HepG2 (cell line): ENCODE measurements around the gene MCM8. TPM values are rescaled to one million over a fixed set of nuclear protein-coding genes. Genes with fewer than 3 reads are reported as not detected.
A peak's percentile ranks its signal among the peaks of the same experiment; 100 is the strongest.

ENCODE experiments used
- EED ChIP-seq: sonication (generic); formaldehyde crosslinking; IDR thresholded peaks from 2 replicates; pipeline ENCODE4 v1.5.0; 2020; ENCODE audit warnings: mild to moderate bottlenecking, missing genetic modification reagents
- FOXK1 ChIP-seq: sonication (generic); formaldehyde crosslinking; IDR thresholded peaks from 2 replicates; pipeline ENCODE4 v1.4.0; 2020; ENCODE audit warnings: low read depth, missing genetic modification reagents, borderline replicate concordance
- ISX ChIP-seq: sonication (generic); formaldehyde crosslinking; conservative IDR thresholded peaks from 2 replicates; pipeline ENCODE4 v1.5.0; 2020; ENCODE audit warnings: missing genetic modification reagents
- MYNN ChIP-seq: sonication (generic); formaldehyde crosslinking; IDR thresholded peaks from 2 replicates; pipeline ENCODE4 v1.4.0; 2020; ENCODE audit warnings: mild to moderate bottlenecking, low read depth, missing genetic modification reagents
- NFIC ChIP-seq: IDR thresholded peaks from 2 replicates; pipeline ENCODE4 v1.6.1; 2012; ENCODE audit warnings: mild to moderate bottlenecking, low read length, inconsistent platforms
- POGZ ChIP-seq: sonication (generic); formaldehyde crosslinking; IDR thresholded peaks from 2 replicates; pipeline ENCODE4 v1.4.0; 2020; ENCODE audit warnings: mild to moderate bottlenecking, missing genetic modification reagents
- PTBP1 ChIP-seq: fragments of 200-400 bp; formaldehyde crosslinking; IDR thresholded peaks from 2 replicates; pipeline ENCODE4 v1.6.1; 2018; ENCODE audit warnings: low read length, low read depth; ENCODE audit not compliant: poor library complexity, severe bottlenecking
- SNAPC2 ChIP-seq: sonication (generic); formaldehyde crosslinking; IDR thresholded peaks from 2 replicates; pipeline ENCODE4 v1.8.1; 2022; ENCODE audit warnings: mild to moderate bottlenecking, missing genetic modification reagents
- SP4 ChIP-seq: sonication (generic); formaldehyde crosslinking; IDR thresholded peaks from 2 replicates; pipeline ENCODE4 v1.8.1; 2023; ENCODE audit warnings: mild to moderate bottlenecking, missing genetic modification reagents
- ZBTB7A ChIP-seq: sonication (generic); formaldehyde crosslinking; IDR thresholded peaks from 2 replicates; pipeline ENCODE4 v1.8.0; 2022; ENCODE audit warnings: mild to moderate bottlenecking, missing genetic modification reagents
- ZNF20 ChIP-seq: sonication (generic); formaldehyde crosslinking; IDR thresholded peaks from 2 replicates; pipeline ENCODE4 v1.4.0; 2020; ENCODE audit warnings: mild to moderate bottlenecking, moderate library complexity, missing genetic modification reagents
- ZNF260 ChIP-seq: sonication (generic); formaldehyde crosslinking; IDR thresholded peaks from 2 replicates; pipeline ENCODE4 v1.4.0; 2020; ENCODE audit warnings: missing genetic modification reagents, low read depth, mild to moderate bottlenecking, borderline replicate concordance
- ZNF546 ChIP-seq: sonication (generic); formaldehyde crosslinking; conservative IDR thresholded peaks from 2 replicates; pipeline ENCODE4 v1.8.1; 2023; ENCODE audit warnings: mild to moderate bottlenecking, missing genetic modification reagents
- ZNF660 ChIP-seq: sonication (generic); formaldehyde crosslinking; IDR thresholded peaks from 2 replicates; pipeline ENCODE4 v1.5.1; 2020; ENCODE audit warnings: mild to moderate bottlenecking, low read depth, missing genetic modification reagents, borderline replicate concordance
- ZNF737 ChIP-seq: sonication (generic); formaldehyde crosslinking; IDR thresholded peaks from 2 replicates; pipeline ENCODE4 v1.5.0; 2020; ENCODE audit warnings: missing genetic modification reagents, mild to moderate bottlenecking, borderline replicate concordance
- ZSCAN12 ChIP-seq: sonication (generic); formaldehyde crosslinking; IDR thresholded peaks from 2 replicates; pipeline ENCODE4 v1.9.0; 2021; ENCODE audit warnings: mild to moderate bottlenecking, missing genetic modification reagents
- polyA plus RNA-seq, 8 experiments: library from polyadenylated mRNA; depleted of rRNA in 3 of 8; stranded (reverse) in 7 of 8; unstranded in 1 of 8; fragments of >200 nt; fragmentation: Illumina TruSeq in 4 of 8; extraction: Trizol in 4 of 8; gene quantifications; 2 replicates each; pipeline versions ENCODE4 v1.2.1 to v1.2.3, GENCODE V29; 2011 to 2016; ENCODE audit warnings: low read depth in 4 of 8, missing spikeins in 1 of 8, mixed read lengths in 1 of 8; ENCODE audit not compliant: insufficient read depth in 1 of 8
- total RNA-seq, 5 experiments: library from RNA; depleted of rRNA; stranded (reverse); fragments of >200 nt; fragmentation: Illumina TruSeq; extraction: Trizol; gene quantifications; 2 replicates each; pipeline ENCODE4 v1.2.3, GENCODE V29; 2016; ENCODE audit warnings: low read depth in 1 of 5
- TF ChIP-seq, protein P1 (sequence below): sonication (generic); formaldehyde crosslinking; IDR thresholded peaks from 2 replicates; pipeline ENCODE4 v1.5.1; 2020; ENCODE audit warnings: missing genetic modification reagents, mild to moderate bottlenecking, borderline replicate concordance
- TF ChIP-seq, protein P2 (sequence below): sonication (generic); formaldehyde crosslinking; IDR thresholded peaks from 2 replicates; pipeline ENCODE4 v1.4.0; 2020; ENCODE audit warnings: mild to moderate bottlenecking, missing genetic modification reagents
- TF ChIP-seq, protein P3 (sequence below): sonication (generic); formaldehyde crosslinking; IDR thresholded peaks from 2 replicates; pipeline ENCODE4 v1.4.0; 2020; ENCODE audit warnings: missing genetic modification reagents, borderline replicate concordance
- TF ChIP-seq, protein P4 (sequence below): sonication (generic); formaldehyde crosslinking; IDR thresholded peaks from 2 replicates; pipeline ENCODE4 v1.4.0; 2020; ENCODE audit warnings: mild to moderate bottlenecking, low read depth, missing genetic modification reagents
- TF ChIP-seq, protein P5 (sequence below): sonication (generic); formaldehyde crosslinking; IDR thresholded peaks from 2 replicates; pipeline ENCODE4 v1.5.1; 2020; ENCODE audit warnings: mild to moderate bottlenecking, moderate library complexity, missing genetic modification reagents

MCM8 gene
- total and polyA plus RNA-seq, 2 of the 13 experiments (the other 11 are each of a cell fraction or from before 2014, with no cell fraction given) = 11.5 to 59.3 TPM

DNA sequence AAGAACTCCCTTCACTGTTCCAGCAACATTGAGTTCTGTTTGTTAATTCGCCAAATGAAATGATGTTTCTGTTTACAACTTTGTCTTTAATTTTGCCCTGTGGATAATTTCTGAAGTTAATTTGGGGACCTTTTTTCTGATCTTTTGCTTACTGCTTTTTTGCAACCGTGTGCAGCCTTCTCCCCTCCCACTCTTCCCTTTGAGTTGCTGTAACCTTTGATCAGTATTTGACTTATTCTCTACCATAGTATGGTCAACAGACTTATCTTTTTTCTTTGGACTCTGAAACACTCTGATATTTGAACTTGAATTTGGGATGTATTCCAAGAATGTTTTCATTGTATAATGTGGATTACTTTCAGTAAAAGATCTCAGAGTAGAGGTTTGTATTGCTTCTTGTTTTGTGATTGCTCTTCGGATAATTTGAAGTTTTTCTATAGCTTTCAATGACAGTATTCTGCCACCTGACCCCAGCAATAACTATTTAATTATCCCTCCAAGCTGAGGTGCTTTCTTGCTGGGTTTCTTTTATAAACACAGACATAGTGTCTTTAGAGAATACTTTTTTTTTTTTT lies 57.2 kb downstream of the MCM8 start (continued):
- TF ChIP-seq, protein P1, sequence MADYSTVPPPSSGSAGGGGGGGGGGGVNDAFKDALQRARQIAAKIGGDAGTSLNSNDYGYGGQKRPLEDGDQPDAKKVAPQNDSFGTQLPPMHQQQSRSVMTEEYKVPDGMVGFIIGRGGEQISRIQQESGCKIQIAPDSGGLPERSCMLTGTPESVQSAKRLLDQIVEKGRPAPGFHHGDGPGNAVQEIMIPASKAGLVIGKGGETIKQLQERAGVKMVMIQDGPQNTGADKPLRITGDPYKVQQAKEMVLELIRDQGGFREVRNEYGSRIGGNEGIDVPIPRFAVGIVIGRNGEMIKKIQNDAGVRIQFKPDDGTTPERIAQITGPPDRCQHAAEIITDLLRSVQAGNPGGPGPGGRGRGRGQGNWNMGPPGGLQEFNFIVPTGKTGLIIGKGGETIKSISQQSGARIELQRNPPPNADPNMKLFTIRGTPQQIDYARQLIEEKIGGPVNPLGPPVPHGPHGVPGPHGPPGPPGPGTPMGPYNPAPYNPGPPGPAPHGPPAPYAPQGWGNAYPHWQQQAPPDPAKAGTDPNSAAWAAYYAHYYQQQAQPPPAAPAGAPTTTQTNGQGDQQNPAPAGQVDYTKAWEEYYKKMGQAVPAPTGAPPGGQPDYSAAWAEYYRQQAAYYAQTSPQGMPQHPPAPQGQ = peak; percentile 53; the same call in 1 of the 2 replicates
- TF ChIP-seq ZNF660 (CRISPR knock-in tag) = no peak
- TF ChIP-seq EED (CRISPR knock-in tag) = no peak
- TF ChIP-seq, protein P2, sequence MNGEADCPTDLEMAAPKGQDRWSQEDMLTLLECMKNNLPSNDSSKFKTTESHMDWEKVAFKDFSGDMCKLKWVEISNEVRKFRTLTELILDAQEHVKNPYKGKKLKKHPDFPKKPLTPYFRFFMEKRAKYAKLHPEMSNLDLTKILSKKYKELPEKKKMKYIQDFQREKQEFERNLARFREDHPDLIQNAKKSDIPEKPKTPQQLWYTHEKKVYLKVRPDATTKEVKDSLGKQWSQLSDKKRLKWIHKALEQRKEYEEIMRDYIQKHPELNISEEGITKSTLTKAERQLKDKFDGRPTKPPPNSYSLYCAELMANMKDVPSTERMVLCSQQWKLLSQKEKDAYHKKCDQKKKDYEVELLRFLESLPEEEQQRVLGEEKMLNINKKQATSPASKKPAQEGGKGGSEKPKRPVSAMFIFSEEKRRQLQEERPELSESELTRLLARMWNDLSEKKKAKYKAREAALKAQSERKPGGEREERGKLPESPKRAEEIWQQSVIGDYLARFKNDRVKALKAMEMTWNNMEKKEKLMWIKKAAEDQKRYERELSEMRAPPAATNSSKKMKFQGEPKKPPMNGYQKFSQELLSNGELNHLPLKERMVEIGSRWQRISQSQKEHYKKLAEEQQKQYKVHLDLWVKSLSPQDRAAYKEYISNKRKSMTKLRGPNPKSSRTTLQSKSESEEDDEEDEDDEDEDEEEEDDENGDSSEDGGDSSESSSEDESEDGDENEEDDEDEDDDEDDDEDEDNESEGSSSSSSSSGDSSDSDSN (CRISPR knock-in tag) = no peak
- TF ChIP-seq NFIC = peak; percentile 99
- TF ChIP-seq ZNF546 (CRISPR knock-in tag) = no peak
- no peak for TF ChIP-seq PTBP1
- peak; percentile 88; the same call in 1 of the 2 replicates for TF ChIP-seq SNAPC2 (CRISPR knock-in tag)
- no peak for TF ChIP-seq ISX (CRISPR knock-in tag)
- TF ChIP-seq ZNF260 (CRISPR knock-in tag) = no peak
- no peak; the same call in 1 of the 2 replicates for TF ChIP-seq POGZ
- no peak for TF ChIP-seq ZNF737 (CRISPR knock-in tag)
- TF ChIP-seq, protein P3, sequence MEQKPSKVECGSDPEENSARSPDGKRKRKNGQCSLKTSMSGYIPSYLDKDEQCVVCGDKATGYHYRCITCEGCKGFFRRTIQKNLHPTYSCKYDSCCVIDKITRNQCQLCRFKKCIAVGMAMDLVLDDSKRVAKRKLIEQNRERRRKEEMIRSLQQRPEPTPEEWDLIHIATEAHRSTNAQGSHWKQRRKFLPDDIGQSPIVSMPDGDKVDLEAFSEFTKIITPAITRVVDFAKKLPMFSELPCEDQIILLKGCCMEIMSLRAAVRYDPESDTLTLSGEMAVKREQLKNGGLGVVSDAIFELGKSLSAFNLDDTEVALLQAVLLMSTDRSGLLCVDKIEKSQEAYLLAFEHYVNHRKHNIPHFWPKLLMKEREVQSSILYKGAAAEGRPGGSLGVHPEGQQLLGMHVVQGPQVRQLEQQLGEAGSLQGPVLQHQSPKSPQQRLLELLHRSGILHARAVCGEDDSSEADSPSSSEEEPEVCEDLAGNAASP (CRISPR knock-in tag) = peak; percentile 93
- peak; percentile 96 for TF ChIP-seq FOXK1 (CRISPR knock-in tag)
- no peak for TF ChIP-seq ZBTB7A (CRISPR knock-in tag)
- TF ChIP-seq, protein P4, sequence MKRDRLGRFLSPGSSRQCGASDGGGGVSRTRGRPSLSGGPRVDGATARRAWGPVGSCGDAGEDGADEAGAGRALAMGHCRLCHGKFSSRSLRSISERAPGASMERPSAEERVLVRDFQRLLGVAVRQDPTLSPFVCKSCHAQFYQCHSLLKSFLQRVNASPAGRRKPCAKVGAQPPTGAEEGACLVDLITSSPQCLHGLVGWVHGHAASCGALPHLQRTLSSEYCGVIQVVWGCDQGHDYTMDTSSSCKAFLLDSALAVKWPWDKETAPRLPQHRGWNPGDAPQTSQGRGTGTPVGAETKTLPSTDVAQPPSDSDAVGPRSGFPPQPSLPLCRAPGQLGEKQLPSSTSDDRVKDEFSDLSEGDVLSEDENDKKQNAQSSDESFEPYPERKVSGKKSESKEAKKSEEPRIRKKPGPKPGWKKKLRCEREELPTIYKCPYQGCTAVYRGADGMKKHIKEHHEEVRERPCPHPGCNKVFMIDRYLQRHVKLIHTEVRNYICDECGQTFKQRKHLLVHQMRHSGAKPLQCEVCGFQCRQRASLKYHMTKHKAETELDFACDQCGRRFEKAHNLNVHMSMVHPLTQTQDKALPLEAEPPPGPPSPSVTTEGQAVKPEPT = no peak
- TF ChIP-seq SP4 = no peak
- no peak for TF ChIP-seq ZNF20 (CRISPR knock-in tag)
- TF ChIP-seq, protein P5, sequence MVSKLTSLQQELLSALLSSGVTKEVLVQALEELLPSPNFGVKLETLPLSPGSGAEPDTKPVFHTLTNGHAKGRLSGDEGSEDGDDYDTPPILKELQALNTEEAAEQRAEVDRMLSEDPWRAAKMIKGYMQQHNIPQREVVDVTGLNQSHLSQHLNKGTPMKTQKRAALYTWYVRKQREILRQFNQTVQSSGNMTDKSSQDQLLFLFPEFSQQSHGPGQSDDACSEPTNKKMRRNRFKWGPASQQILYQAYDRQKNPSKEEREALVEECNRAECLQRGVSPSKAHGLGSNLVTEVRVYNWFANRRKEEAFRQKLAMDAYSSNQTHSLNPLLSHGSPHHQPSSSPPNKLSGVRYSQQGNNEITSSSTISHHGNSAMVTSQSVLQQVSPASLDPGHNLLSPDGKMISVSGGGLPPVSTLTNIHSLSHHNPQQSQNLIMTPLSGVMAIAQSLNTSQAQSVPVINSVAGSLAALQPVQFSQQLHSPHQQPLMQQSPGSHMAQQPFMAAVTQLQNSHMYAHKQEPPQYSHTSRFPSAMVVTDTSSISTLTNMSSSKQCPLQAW (CRISPR knock-in tag) = no peak
- TF ChIP-seq ZSCAN12 = no peak
- no peak for TF ChIP-seq MYNN (CRISPR knock-in tag)
